Fibroblast of skin of back (primary cell): ENCODE measurements around the gene GATAD2B.
"Not testable (repeated sequence)": the region's sequence is repeated elsewhere in the genome, so short reads cannot be mapped to it uniquely, and the experiment has no call there.

Experiments
- DNase-seq: peaks from one replicate; pipeline ENCODE4 v3.0.0-alpha.2; 2013

Gene GATAD2B

GRCh38 chr1:153929426-153929825, 6.7 kb upstream of the GATAD2B start:
- no peak for DNase-seq

GRCh38 chr1:153928791-153929341, 6.1 kb upstream of the GATAD2B start:
- DNase-seq, result no peak

- no peak for DNase-seq
Measured at GRCh38 chr1:153928245-153928644, 5.5 kb upstream of the GATAD2B start.

GRCh38 chr1:153926405-153926804, 3.6 kb upstream of the GATAD2B start:
- DNase-seq, result no peak

- DNase-seq, result peak; percentile 22
Measured at GRCh38 chr1:153922076-153922971, 448 bp downstream of the GATAD2B start.

- DNase-seq, result no peak
Measured at GRCh38 chr1:153921803-153922075, 1.0 kb downstream of the GATAD2B start.

- DNase-seq, result no peak
Measured at GRCh38 chr1:153921080-153921802, 1.5 kb downstream of the GATAD2B start.

- DNase-seq, result no peak
Measured at GRCh38 chr1:153919876-153920852, 2.6 kb downstream of the GATAD2B start.

GRCh38 chr1:153916297-153916696, 6.5 kb downstream of the GATAD2B start:
- DNase-seq, result no peak

GRCh38 chr1:153912349-153912748, 10.4 kb downstream of the GATAD2B start:
- no peak for DNase-seq

GRCh38 chr1:153910560-153910959, 12.2 kb downstream of the GATAD2B start:
- not testable (repeated sequence) for DNase-seq

GRCh38 chr1:153908071-153908470, 14.7 kb downstream of the GATAD2B start:
- no peak for DNase-seq

- no peak for DNase-seq
Measured at GRCh38 chr1:153907134-153907533, 15.6 kb downstream of the GATAD2B start.

GRCh38 chr1:153906396-153906795, 16.4 kb downstream of the GATAD2B start:
- no peak for DNase-seq

- DNase-seq, result not testable (repeated sequence)
Measured at GRCh38 chr1:153905908-153906307, 16.9 kb downstream of the GATAD2B start.

GRCh38 chr1:153903841-153904455, 18.8 kb downstream of the GATAD2B start:
- DNase-seq, result no peak

GRCh38 chr1:153899509-153899908, 23.3 kb downstream of the GATAD2B start:
- no peak for DNase-seq

GRCh38 chr1:153895866-153896265, 26.9 kb downstream of the GATAD2B start:
- DNase-seq, result not testable (repeated sequence)

- DNase-seq, result not testable (repeated sequence)
Measured at GRCh38 chr1:153891042-153891441, 31.7 kb downstream of the GATAD2B start.

GRCh38 chr1:153888533-153888932, 34.2 kb downstream of the GATAD2B start:
- DNase-seq, result no peak

- DNase-seq, result no peak
Measured at GRCh38 chr1:153886127-153886526, 36.6 kb downstream of the GATAD2B start.

GRCh38 chr1:153883223-153883622, 39.5 kb downstream of the GATAD2B start:
- DNase-seq, result no peak
